ENCODE results near the gene WNT4. TPM values are rescaled to one million over a fixed set of nuclear protein-coding genes. Genes with fewer than 3 reads are reported as not detected.

The WNT4 gene
- total RNA-seq, 4 donors from 2014 or later, result 9.4 to 18.8 (median 14.5) TPM

DNA sequence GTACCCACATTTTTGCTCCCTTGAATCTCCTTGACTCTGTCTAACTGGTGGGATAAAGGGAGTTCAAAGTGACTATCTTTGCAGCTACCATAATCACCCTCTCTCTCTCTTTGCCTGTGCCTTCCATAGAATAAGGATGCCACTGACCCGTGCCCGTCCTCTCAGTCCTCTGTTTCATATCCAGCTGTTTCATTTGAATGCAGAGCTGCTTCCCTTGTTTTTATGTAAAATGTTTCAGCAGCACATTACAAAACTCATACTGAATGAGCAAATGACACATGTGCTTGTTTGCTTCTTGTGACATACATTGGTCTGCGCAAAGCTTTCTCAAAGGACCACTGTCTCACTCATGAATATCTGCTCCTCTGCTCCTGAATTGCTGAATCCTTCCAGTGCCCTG is 52.0 kb downstream of the WNT4 start:
- DNase-seq (ENCODE audit: low spot score in 2 of 2), result no peak
- H3K4me3 ChIP-seq (ENCODE audit: low read depth, poor library complexity, severe bottlenecking), result no peak overlapping the region
- TF ChIP-seq, protein P1, sequence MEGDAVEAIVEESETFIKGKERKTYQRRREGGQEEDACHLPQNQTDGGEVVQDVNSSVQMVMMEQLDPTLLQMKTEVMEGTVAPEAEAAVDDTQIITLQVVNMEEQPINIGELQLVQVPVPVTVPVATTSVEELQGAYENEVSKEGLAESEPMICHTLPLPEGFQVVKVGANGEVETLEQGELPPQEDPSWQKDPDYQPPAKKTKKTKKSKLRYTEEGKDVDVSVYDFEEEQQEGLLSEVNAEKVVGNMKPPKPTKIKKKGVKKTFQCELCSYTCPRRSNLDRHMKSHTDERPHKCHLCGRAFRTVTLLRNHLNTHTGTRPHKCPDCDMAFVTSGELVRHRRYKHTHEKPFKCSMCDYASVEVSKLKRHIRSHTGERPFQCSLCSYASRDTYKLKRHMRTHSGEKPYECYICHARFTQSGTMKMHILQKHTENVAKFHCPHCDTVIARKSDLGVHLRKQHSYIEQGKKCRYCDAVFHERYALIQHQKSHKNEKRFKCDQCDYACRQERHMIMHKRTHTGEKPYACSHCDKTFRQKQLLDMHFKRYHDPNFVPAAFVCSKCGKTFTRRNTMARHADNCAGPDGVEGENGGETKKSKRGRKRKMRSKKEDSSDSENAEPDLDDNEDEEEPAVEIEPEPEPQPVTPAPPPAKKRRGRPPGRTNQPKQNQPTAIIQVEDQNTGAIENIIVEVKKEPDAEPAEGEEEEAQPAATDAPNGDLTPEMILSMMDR (IDR thresholded peaks at IDR 0.05), result no peak
- TF ChIP-seq POLR2A (IDR thresholded peaks at IDR 0.05), result no peak
- WGBS, 2 donors, result 73 to 77% methylated on average over 3 of the region's 3 CpGs
- intact Hi-C loops (cut with DNase I; ENCODE audit: low total_unique reads), result no loop called here

DNA sequence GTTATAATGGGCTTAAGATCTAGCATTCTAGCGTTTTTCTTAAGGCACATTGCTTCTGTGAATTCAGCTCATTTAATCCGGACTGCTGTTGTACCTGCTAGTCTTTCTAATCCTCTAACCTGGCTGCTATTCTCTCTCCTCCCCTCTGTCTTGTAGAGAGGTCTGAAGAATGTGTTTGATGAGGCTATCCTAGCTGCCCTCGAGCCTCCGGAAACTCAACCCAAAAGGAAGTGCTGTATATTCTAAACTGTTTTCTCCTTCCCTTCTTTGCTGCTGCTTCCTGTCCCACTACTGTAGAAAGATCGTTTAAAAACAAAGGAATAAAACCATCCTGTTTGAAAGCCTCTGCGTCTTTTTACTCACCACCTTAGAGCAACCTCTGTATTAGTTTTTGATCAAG is 53.1 kb downstream of the WNT4 start:
- H3K4me3 ChIP-seq (ENCODE audit: low read depth, poor library complexity, severe bottlenecking), result no peak overlapping the region
- TF ChIP-seq, protein P1 (IDR thresholded peaks at IDR 0.05), result no peak
- TF ChIP-seq POLR2A (IDR thresholded peaks at IDR 0.05), result no peak
- 14 to 18% methylated on average over 6 of the region's 6 CpGs for WGBS, 2 donors
- no peak for DNase-seq (ENCODE audit: low spot score in 2 of 2)
- intact Hi-C loops (cut with DNase I; ENCODE audit: low total_unique reads), result no loop called here

DNA sequence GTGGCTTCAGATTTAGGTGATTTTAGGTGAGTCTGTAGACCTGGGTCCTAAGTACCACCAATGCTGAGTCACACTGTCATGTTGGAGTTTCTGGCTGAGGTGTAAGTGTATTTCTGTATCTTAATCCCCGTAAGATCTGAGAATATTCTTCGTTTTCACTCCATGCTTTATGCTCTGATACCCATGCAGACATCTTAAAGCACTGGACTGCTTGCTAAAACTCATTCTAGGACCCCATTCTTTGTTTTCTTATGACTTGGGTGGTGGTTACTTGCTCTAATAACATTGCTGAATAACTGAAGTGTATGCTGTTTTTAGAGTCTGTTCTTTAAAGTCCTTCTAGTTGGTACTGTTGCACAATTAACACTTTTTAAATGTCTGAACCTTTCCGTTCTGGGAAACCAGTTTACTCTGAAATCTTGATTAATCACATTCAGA is 53.7 kb downstream of the WNT4 start:
- WGBS, 2 donors, result 51 to 58% methylated on average over 3 of the region's 3 CpGs
- no peak for DNase-seq (ENCODE audit: low spot score in 2 of 2)
- TF ChIP-seq, protein P1 (IDR thresholded peaks at IDR 0.05), result no peak
- TF ChIP-seq POLR2A (IDR thresholded peaks at IDR 0.05), result no peak
- no peak overlapping the region for H3K4me3 ChIP-seq (ENCODE audit: low read depth, poor library complexity, severe bottlenecking)
- intact Hi-C loops (cut with DNase I; ENCODE audit: low total_unique reads), result no loop called here

DNA sequence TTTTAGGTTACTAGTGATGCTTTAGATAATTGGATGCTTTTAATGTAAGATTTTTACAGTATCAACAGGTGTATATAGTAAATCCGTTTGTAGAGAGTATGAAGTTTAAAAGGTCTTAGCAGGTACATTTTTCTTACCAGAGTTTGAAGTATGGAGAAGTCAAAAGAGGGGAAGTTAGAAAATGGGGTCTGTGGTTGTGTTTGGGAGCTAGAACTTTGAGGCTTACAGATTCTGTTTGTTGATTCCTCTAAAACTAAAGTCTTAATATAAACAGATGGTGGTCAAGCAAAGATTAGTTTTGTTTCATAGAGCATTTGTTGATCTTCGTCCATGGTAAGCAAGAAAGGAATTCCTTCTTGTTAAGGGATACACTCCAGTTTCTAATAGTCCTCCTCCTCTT is 54.6 kb downstream of the WNT4 start:
- WGBS, 2 donors, result 51 to 59% methylated on average over 2 of the region's 2 CpGs
- TF ChIP-seq, protein P1 (IDR thresholded peaks at IDR 0.05), result no peak
- no peak overlapping the region for H3K4me3 ChIP-seq (ENCODE audit: low read depth, poor library complexity, severe bottlenecking)

DNA sequence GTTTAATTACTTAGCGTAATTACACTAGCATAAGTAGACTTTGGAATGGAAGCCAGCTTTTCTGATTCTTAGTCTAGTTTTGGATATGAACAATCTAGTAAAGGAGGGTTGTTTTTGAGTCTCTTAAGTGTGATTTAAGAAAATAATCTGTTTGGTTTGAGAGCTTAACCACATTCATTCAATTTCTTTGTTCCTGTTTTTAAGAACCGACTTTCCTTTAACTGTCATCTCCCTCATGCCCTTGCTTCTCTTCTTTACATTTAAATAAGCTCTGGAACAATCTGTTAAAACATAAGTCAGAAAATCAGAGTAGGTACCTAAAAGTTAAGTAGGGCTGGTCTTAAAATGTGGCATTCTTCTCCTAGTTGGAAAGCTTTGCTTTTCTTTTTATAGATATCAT is 62.7 kb downstream of the WNT4 start:
- no peak overlapping the region for H3K4me3 ChIP-seq (ENCODE audit: low read depth, poor library complexity, severe bottlenecking)
- WGBS, 2 donors, result 83 to 84% methylated on average over 2 of the region's 2 CpGs
- intact Hi-C loops (cut with DNase I; ENCODE audit: low total_unique reads), result no loop called here
- no peak for DNase-seq (ENCODE audit: low spot score in 2 of 2)
- TF ChIP-seq, protein P1 (IDR thresholded peaks at IDR 0.05), result no peak
- TF ChIP-seq POLR2A (IDR thresholded peaks at IDR 0.05), result no peak

More for the DNA sequence above, 54.6 kb downstream of the WNT4 start:
- intact Hi-C loops (cut with DNase I; ENCODE audit: low total_unique reads), result no loop called here
- no peak for DNase-seq (ENCODE audit: low spot score in 2 of 2)

DNA sequence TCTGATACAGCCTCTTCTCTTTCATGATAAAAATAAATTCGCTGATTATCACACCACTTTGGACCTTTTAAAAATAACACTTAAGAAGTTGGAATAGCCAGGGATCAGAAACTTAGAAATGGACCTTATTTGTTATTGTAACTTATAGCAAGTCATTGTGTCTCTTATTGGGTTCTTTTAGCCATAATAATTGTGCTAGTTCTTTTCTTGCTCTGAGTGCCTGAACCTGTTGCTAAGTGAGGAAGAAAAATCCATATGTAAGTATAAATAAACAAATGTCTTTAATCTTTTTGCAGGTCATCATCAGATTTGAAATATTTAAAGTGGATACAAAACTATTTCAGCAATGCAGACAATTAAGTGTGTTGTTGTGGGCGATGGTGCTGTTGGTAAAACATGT is 64.8 kb downstream of the WNT4 start:
- TF ChIP-seq, protein P1 (IDR thresholded peaks at IDR 0.05), result no peak
- TF ChIP-seq POLR2A (IDR thresholded peaks at IDR 0.05), result no peak
- H3K4me3 ChIP-seq (ENCODE audit: low read depth, poor library complexity, severe bottlenecking), result no peak overlapping the region
- 80 to 82% methylated on average over 2 of the region's 2 CpGs for WGBS, 2 donors
- intact Hi-C loops (cut with DNase I; ENCODE audit: low total_unique reads), result no loop called here
- no peak for DNase-seq (ENCODE audit: low spot score in 2 of 2)
